ENCODE measurements around the gene TM9SF1.

DNA sequence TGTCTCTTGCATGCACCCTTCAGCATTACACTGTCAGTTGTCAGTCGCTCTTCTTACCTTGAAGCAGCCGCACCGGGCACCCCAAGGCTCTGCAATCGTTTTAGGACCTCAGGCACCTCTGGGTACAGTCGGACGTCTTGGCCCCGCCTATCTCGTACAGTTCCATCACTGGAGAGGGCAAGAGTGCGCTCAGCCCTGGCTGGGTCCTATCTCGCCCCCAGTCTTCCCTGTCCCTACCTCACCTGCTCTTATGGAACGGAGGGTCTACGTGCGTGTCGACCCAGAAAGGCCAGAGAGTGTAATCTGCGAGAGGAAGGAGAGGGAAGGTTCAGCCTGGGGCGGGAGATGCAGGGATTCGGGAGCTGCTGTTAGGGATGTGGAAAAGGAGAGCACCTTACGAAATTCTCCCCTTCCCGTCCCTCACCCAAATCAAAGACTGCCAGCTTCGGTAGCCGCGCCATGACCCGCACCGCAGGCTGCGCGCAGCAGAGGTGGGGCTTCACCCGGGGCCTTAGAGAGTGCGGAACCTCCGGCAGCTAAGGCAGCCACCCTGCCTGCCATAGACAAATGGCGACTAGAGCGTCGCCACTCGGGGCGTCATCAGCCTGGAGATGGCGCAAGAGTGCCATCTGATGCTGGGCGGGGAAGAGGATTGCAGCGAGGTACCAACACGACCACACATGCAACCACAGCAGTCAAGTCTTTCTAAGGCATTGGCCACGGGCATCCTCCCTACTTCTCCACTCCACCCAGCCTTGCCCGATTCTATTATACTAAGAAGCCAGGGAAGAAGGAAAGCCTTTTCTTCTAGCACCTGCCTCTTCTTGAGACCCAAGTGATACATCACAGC, 20.5 kb upstream of the TM9SF1 start, which contains the start of gene MDP1:
- TF ChIP-seq, protein P1, sequence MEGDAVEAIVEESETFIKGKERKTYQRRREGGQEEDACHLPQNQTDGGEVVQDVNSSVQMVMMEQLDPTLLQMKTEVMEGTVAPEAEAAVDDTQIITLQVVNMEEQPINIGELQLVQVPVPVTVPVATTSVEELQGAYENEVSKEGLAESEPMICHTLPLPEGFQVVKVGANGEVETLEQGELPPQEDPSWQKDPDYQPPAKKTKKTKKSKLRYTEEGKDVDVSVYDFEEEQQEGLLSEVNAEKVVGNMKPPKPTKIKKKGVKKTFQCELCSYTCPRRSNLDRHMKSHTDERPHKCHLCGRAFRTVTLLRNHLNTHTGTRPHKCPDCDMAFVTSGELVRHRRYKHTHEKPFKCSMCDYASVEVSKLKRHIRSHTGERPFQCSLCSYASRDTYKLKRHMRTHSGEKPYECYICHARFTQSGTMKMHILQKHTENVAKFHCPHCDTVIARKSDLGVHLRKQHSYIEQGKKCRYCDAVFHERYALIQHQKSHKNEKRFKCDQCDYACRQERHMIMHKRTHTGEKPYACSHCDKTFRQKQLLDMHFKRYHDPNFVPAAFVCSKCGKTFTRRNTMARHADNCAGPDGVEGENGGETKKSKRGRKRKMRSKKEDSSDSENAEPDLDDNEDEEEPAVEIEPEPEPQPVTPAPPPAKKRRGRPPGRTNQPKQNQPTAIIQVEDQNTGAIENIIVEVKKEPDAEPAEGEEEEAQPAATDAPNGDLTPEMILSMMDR (IDR thresholded peaks at IDR 0.05) = peak in 3 of 4 experiments; percentile 14 to 45 (median 30)
- peak; percentile 89 to 94 (median 93) for TF ChIP-seq POLR2AphosphoS5 (IDR thresholded peaks at IDR 0.05)
- no peak for TF ChIP-seq EP300 (IDR thresholded peaks at IDR 0.05)

All from sigmoid colon (tissue), 4 donors.